GM21390 (cell line): ENCODE data around the gene SKP1.

ENCODE experiments used
- ATAC-seq: cut with Tn5 transposase; IDR thresholded peaks from one replicate; pipeline ENCODE4 v1.9.1; 2021; ENCODE audit not compliant: unreplicated experiment

The SKP1 gene

DNA sequence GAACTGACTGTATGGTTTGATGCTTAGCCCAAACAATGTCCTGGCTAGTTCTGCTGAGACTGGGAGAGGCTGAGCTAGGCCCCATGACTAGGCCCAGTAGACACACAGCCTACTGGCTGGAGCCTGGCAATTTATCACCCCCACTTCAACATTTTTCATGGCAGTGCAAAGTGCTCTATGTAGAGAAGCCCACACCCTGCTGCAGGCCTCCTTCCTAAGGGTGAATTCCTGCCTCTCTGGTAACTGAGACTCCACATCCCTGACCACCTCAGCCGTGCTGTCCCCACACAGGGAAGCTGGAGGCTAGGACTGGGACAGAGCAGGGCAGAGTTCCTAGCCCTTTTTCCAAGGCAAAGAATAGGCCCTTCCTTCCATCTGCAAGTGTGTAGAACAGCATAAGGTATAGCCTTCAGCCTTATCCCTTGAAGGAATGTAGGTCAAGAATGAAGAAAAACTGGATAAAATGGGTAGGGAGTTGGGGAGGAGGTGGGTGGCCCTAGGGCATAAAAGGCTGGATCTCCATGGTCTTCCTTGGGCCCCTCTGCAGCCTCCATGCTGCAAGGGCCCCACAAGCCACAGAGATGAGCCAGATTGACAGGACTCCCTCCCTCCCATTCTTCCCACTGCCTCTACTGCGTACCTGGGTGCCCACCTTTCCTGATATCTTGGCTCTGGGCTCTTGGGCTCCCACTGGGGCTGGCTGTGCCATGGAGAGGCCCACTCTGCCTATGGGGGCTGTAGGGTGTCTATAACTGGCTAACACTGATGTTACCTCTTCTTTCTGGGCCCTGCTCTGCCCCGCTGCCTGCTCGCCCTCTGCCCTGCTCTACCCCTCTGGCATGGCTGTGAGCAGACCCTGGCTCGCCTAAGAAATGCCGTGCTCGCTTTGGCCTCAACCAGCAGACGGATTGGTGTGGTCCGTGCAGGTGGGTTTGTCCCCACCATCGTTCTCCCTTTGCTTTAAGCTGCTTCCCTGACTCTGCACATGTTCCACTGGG is 32.5 kb downstream of the SKP1 start:
- ATAC-seq: no peak

DNA sequence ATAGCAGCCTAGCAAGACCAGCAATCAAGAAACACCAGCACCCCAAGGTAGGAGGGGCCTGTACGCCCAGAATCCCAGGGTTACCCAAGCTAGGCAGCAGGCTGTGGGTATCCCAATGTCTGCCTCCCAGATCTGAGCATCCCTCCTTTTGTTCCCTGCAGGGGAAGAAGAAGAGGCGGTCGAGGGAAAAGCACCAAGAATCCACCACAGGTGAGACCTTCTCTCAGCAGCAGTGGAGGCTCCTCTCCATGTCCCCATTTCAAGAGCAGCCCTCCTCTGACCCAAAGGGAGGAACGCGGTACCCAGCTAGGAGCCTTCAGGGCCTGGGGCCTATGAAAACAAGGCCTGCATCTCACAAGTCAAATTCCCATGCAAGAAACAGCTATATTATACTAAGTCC is 33.3 kb downstream of the SKP1 start:
- no peak for ATAC-seq

DNA sequence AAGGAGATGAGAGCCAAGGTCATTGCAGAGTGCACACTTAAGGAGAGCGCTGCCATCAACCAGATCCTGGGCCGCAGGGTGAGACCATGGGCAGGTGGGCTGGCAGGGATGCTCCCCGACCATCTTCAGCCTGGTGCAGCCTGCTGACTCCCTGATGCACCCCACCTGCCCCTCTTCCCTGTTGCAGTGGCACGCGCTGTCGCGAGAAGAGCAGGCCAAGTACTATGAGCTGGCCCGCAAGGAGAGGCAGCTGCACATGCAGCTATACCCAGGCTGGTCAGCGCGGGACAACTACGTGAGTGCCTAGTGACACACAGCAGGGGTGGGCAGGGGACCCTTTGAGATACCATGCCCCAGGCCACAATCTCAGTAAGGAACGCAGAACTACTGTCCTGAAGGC is 33.9 kb downstream of the SKP1 start:
- ATAC-seq: no peak

- no peak for ATAC-seq
Measured at GRCh38 chr5:134142052-134142451, 34.7 kb downstream of the SKP1 start.

DNA sequence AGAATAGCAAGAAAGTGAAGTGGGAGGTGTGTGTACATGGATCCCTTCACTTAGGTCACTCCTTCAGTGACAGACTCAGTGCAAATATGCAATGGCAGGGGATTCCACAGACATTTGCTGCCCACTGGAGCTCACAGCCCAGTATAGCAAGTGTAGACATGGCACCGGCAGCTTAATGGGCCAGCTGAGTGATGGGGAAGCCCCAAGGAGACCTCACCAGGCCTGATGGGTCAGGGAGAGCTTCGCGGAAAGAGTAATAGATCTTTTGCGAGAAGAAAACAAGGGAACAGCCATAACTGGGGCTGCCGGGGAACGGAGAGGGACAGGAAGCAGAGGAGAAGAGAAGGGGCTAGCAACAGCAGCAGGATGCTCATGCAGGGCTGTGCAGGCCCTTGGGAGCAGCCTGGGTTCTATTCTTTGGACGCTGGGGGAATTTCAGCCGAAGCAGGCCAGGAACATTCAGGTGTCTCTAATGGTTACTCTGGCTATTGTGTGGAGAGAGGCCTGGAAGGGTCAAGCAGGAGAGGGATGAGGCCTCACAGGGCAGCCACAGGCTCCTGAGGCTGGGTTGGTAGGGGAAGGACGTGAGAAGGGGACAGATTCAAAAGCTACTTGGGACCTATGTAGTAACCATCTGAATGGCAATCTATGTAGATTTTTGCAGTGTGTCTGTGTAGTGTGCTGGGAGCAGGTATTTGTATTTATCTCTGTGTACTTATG is 35.3 kb downstream of the SKP1 start:
- ATAC-seq: no peak

GRCh38 chr5:134140530-134141201 is 36.1 kb downstream of the SKP1 start:
- peak; percentile 38 for ATAC-seq

DNA sequence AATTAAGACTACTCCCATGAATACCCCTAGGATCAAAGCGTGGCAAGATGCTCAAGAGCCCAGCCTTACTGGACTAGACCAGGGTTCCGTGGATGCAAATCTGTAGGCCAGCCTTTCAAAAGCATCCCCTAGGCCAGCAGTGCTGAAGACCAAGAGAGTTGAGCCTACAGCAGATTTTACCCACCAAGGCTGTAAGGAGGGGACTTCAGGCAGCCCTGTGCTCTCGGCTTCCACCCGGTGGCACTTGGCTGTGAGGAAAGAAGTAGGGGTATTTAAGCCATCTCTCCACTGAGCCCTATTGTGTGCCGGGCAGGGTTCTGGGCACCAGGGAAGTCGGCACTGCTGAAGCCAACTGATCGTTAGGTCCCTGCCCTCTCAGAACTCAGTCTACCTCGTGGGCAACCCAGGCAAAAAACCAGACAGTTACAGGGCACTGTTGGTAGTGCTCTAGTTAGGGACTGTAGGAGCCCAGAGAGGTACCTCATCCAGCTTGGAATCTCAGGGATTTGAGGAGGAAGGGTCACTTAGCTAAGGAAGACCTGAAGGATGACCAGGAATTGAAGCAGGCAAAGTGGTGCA is 36.8 kb downstream of the SKP1 start:
- ATAC-seq: no peak

DNA sequence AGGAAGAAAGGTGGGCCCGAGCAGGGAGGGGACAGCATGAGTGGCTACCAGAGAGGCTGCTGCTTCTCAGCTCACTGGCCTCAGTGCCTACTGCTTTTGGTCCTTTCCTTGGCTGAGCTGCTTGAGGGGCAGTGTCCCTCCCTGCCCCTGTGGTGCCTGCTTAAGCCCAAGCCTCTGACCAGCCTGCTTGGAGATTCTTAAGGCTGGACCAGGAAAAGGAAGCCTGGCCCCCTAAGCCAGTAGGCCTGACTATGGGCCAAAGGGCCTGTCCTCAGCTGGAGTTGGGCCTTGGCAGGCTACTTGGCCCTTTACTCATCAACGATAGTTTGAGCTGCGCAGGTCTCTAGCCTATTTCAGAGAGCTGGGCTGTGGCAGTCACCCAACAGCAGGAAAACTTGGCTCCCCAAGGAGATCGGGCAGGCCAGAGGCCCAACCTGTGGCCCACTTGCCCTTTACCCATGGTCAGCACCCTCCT is 37.3 kb downstream of the SKP1 start:
- no peak for ATAC-seq

DNA sequence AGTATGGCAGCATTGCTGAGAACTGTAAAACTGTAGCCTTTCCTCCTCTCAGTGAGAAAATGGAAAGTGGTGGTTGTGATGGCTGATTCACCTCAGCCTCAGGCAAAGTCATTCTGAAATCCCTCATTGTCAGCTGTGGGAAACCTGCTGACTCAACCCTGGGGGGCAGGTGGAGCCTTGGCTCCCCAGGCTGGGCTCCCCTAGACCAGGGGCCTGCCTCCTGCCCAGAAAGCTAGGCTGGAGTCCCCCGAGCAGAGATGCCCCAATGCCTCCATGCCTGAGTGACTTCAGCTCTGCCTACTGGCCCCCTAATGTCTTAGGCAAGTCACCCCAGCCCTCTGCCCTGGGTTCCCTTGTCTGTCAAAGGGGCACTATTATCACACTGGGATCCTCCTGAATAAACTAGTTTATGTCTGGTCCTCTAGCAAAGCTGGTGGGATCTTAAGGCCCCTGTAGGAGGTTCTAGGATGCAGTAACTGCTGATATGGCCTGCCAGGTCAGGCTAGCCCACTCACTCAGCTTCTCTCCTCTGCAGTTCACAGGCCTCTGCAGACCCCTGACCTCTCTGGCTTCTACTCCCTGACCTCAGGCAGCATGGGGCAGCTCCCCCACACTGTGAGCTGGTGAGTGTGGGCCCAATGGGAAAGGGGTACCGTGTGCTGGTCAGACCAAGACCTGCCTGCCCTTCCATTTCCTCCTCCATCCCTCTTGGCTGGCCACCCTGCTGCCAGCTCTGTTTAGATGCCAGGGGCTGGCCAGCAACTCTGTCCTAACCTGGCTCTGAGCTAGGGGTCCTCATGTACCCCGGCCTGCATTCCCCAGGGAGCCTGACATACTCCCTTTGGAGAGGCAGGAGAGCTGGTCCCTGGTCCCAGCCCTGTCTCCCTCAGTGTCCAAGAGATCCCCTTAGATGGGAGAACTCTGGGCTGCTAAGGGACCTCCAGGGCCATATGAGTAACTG is 38.1 kb downstream of the SKP1 start:
- peak; percentile 82 for ATAC-seq

DNA sequence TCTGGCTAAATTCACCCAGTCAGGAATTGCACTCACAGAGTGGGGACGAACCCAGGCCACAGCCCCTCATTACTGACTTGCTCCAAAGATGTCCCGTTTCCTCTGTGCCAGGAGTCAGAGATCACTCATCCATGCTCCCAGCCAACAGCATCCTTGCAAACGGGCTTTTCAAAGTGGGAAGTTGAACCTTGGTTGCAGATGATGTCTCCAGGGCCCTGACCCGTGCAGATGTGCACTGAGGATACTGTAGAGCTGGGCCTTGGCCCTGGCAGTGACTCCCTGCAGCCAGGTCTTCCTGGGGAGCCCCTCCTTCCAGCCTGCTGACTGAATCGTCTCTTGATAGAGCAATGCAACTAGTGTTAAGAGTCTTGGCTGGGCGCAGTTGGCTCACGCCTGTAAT is 40.0 kb downstream of the SKP1 start:
- ATAC-seq: no peak

DNA sequence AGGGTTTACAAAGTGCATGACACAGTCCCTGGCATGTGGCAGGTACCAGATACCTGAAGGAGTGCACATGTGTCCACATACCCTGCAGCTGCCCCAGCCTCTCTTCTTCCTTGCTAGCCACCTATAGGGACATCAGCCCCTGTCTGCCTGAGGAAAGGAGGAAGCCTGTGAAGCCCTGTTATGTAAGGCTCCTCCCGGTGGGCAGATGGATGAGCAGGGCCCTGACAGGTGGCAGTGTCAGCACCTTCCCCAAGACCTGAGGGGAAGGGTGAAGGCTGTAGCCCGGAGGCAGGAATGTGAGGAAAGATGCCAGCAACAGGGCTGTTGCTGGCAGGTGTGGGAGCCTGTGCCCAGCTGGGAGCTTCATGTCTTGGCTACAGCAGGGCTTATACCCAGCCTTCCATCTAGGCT is 40.5 kb downstream of the SKP1 start:
- no peak for ATAC-seq

DNA sequence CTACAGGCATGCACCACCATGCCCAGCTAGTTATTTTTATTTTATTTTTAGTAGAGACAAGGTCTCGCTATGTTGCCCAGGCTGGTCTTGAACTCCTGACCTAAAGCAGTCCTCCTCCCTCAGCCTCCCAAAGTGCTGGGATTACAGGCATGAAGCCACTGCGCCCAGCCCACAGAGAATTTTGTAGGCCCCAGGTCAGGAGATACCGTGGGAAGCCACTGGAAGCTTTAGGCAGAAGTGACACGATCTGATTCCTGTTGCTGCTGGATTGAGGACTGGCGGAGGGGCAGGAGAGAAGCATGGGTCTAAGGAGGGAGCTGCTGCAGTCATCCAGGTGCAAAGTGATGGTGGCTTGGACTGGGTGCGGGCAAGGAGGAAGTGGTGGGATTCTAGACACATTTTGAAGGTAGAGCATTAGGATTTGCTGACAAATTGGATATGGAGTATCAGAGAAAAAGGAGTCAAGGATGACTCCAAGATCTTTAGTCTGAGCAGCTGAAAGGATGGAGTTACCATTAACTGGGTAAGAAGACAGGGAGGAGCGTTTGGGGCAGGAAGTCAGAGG is 41.6 kb downstream of the SKP1 start:
- no peak for ATAC-seq

GRCh38 chr5:134133995-134134541 is 42.7 kb downstream of the SKP1 start:
- ATAC-seq: no peak

GRCh38 chr5:134133188-134133994 is 43.4 kb downstream of the SKP1 start:
- ATAC-seq: no peak

GRCh38 chr5:134132372-134133187 is 44.2 kb downstream of the SKP1 start:
- ATAC-seq: peak; percentile 62

GRCh38 chr5:134131578-134132350 is 45.0 kb downstream of the SKP1 start:
- peak; percentile 4 for ATAC-seq

DNA sequence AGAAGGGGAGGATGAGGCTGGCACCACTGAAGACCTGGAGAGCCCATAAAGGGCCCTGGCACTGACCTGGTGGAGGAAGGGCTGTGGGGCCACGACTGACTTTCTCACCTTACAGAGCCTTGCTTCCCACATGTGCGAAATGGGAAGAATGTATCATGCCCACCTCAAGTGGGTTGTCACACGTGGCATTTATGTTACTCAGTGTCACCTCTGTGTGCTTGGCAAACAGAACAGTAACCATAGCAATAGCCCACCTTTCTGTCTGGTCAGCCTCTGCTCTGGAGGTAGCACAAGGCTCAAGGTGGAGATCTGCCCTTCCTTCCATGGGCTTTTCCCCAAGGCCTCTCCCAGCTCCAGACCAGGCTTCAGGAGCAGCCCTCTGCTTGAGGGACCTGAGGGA is 45.6 kb downstream of the SKP1 start:
- ATAC-seq: no peak
